Caco-2 (cell line): ENCODE data around the gene VASN. TPM values are rescaled to one million over a fixed set of nuclear protein-coding genes. Genes with fewer than 3 reads are reported as not detected.

Source experiments
- BruUV-seq: library from RNA; stranded (reverse); fragments of 400-500 nt; replicated peaks from 2 replicates; lab custom pipeline; 2021; lab: Mats Ljungman, UMichigan
- CTCF ChIA-PET: fragments of 300-600 bp; sonication (Branson Sonifier 250); formaldehyde crosslinking; loops from one replicate; lab custom pipeline; 2022; ENCODE audit warnings: antibody characterized with exemption; lab: Charles Lee
- POLR2A ChIA-PET: fragments of 300-600 bp; sonication (Branson Sonifier 250); formaldehyde crosslinking; loops from one replicate; lab custom pipeline; 2022; ENCODE audit warnings: antibody characterized with exemption; lab: Charles Lee
- DNase-seq, 2 experiments: peaks; one replicate each; pipeline versions ENCODE4 v3.0.0 to v3.0.0-alpha.2; 2020 to 2022
- H3K27me3 ChIP-seq: replicated peaks from 2 replicates; pipeline ENCODE4 v1.6.0; 2011; ENCODE audit warnings: low read length; ENCODE audit not compliant: control insufficient read depth, insufficient read depth
- H3K36me3 ChIP-seq: 2 replicates; pipeline ENCODE4 v1.5.1; 2011; ENCODE audit warnings: low read length; ENCODE audit not compliant: control insufficient read depth, insufficient read depth
- H3K4me1 ChIP-seq: fragments of 250-450 bp; sonication (Bioruptor Pico); 2 replicates; pipeline ENCODE4 v1.5.1; 2020; ENCODE audit warnings: mild to moderate bottlenecking
- H3K4me3 ChIP-seq: 2 replicates; pipeline ENCODE4 v1.5.1; 2011; ENCODE audit warnings: low read depth, mild to moderate bottlenecking, control low read depth, low read length
- H3K9me3 ChIP-seq: fragments of 250-450 bp; sonication (Bioruptor Pico); 2 replicates; pipeline ENCODE4 v1.5.1; 2020; ENCODE audit warnings: mild to moderate bottlenecking, moderate library complexity
- H3K27ac Mint-ChIP-seq: one replicate; pipeline ENCODE4 v1.8.0; 2022; ENCODE audit warnings: mixed read lengths; ENCODE audit not compliant: unreplicated experiment
- H3K27me3 Mint-ChIP-seq: one replicate; pipeline ENCODE4 v1.8.0; 2022; ENCODE audit warnings: mixed read lengths; ENCODE audit not compliant: insufficient read depth, unreplicated experiment
- H3K36me3 Mint-ChIP-seq: one replicate; pipeline ENCODE4 v1.8.0; 2022; ENCODE audit warnings: mild to moderate bottlenecking, mixed read lengths; ENCODE audit not compliant: insufficient read depth, unreplicated experiment
- H3K4me1 Mint-ChIP-seq: one replicate; pipeline ENCODE4 v1.8.0; 2022; ENCODE audit warnings: low read depth, mixed read lengths; ENCODE audit not compliant: unreplicated experiment
- H3K4me3 Mint-ChIP-seq: one replicate; pipeline ENCODE4 v1.8.0; 2022; ENCODE audit warnings: mild to moderate bottlenecking, moderate library complexity, mixed read lengths; ENCODE audit not compliant: unreplicated experiment
- H3K9me3 Mint-ChIP-seq: one replicate; pipeline ENCODE4 v1.8.0; 2022; ENCODE audit warnings: mixed read lengths; ENCODE audit not compliant: unreplicated experiment
- intact Hi-C: fragments of 100-400 bp; cut with micrococcal nuclease; formaldehyde crosslinking; loops from one replicate; pipeline ENCODE4 v1.10.0; 2022; ENCODE audit not compliant: unreplicated experiment
- total RNA-seq: library from RNA; stranded (reverse); gene quantifications from 2 replicates; pipeline ENCODE4 v1.2.3, GENCODE V29; 2022
- TF ChIP-seq, protein P1 (sequence below), 2 experiments: fragments of 200-600 bp in 1 of 2; IDR thresholded peaks; 1 replicate in 1 of 2; 2 replicates in 1 of 2; pipeline versions ENCODE4 v1.5.1 to v1.8.0; 2011 to 2022; ENCODE audit warnings: antibody characterized with exemption in 1 of 2, control low read depth in 1 of 2, inconsistent platforms in 1 of 2, low read depth in 1 of 2, low read length in 1 of 2, mild to moderate bottlenecking in 1 of 2, moderate library complexity in 1 of 2; ENCODE audit not compliant: insufficient read depth in 1 of 2, severe bottlenecking in 1 of 2, unreplicated experiment in 1 of 2

The VASN gene
- total RNA-seq, 1 experiment from 2014 or later = 2.7 TPM

DNA sequence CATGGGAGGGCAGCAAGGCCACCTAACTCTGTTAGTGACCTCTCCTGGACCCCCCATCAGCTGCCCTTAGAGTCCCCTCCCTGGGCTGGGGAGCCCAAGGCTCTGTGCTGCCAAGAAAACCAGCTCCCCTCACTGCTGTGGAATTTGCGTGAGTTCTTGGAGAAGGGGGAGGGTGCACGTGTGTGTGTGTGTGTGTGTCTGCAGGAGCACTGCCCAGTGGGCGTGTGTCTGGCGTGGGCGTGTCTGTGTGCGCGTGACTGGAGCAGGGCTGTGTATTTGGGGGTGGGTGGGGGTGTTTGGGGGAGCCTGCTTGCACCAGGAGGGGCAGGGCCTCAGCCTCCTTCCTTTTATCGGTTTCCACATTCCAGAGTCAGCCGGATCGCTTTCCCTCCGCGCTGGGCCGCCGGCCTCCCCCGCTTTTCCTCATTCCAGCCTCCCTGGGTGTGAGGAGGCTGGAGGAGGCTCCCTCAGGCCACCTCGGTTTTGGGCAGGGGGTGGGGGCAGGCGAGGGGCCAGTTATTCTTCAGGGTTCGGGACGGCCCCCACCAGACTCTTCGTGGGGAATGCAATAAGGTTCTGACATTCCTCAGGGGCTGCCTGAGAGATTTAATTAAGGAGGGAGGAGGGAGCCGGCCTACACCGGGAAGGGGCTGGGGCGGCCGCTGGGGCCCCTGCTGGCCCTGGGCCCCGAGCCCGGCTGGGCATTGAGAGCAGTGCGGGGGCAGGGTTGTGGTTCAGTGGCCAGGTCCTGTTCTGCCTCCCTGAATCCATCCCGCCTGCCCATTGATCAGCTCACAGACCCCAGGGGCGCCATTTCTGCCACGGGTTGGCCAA lies 2.5 kb downstream of the VASN start:
- Histone ChIP-seq H3K4me1 (peaks cover 37% of the 10 kb centered on the region), H3K4me3 (no peak overlapping the region), H3K36me3 (no peaks in the 10 kb centered on the region; the same call in 1 of the 2 replicates), H3K9me3 (no peaks in the 10 kb centered on the region), H3K27me3 (no peaks in the 10 kb centered on the region)
- Mint-ChIP-seq H3K27ac (no peak overlapping the region), H3K27me3 (no peaks in the 10 kb centered on the region), H3K36me3 (peaks cover 7% of the 10 kb centered on the region), H3K4me1 (no peaks in the 10 kb centered on the region), H3K4me3 (peak overlapping the region; percentile 38), H3K9me3 (no peaks in the 10 kb centered on the region)
- ChIA-PET CTCF (interaction anchor here (1.3 kb wide), 1 partner anchor 23 kb away, joined by 3 read pairs; no protein-coding TSS in a partner anchor), POLR2A (interaction anchor here (0.5 to 0.6 kb wide), 2 partner anchors 189 to 1404 kb away, joined by 3 to 4 read pairs; no protein-coding TSS in a partner anchor)
- TF ChIP-seq, protein P1, sequence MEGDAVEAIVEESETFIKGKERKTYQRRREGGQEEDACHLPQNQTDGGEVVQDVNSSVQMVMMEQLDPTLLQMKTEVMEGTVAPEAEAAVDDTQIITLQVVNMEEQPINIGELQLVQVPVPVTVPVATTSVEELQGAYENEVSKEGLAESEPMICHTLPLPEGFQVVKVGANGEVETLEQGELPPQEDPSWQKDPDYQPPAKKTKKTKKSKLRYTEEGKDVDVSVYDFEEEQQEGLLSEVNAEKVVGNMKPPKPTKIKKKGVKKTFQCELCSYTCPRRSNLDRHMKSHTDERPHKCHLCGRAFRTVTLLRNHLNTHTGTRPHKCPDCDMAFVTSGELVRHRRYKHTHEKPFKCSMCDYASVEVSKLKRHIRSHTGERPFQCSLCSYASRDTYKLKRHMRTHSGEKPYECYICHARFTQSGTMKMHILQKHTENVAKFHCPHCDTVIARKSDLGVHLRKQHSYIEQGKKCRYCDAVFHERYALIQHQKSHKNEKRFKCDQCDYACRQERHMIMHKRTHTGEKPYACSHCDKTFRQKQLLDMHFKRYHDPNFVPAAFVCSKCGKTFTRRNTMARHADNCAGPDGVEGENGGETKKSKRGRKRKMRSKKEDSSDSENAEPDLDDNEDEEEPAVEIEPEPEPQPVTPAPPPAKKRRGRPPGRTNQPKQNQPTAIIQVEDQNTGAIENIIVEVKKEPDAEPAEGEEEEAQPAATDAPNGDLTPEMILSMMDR (IDR thresholded peaks at IDR 0.05; ENCODE audit: insufficient read depth in 1 of 2, low read depth in 1 of 2, low read length in 1 of 2, severe bottlenecking in 1 of 2, unreplicated experiment in 1 of 2) = no peak
- no TSS peak for BruUV-seq
- DNase-seq = peak in 1 of 2 experiments; percentile 28
- intact Hi-C loops = no loop called here

GRCh38 chr16:4375717-4376116 lies 4.1 kb downstream of the VASN start:
- peaks cover 37% of the 10 kb centered on the region for H3K4me1 ChIP-seq
- ChIA-PET POLR2A (no interaction called here), CTCF (interaction anchor here (1.3 kb wide), 1 partner anchor 24 kb away, joined by 3 read pairs; no protein-coding TSS in a partner anchor)
- no peaks in the 10 kb centered on the region; the same call in 1 of the 2 replicates for H3K36me3 ChIP-seq
- H3K4me1 Mint-ChIP-seq = no peaks in the 10 kb centered on the region
- H3K27ac Mint-ChIP-seq = peak overlapping the region; percentile 13
- no peaks in the 10 kb centered on the region for H3K9me3 Mint-ChIP-seq
- TF ChIP-seq, protein P1 (IDR thresholded peaks at IDR 0.05; ENCODE audit: insufficient read depth in 1 of 2, low read depth in 1 of 2, low read length in 1 of 2, severe bottlenecking in 1 of 2, unreplicated experiment in 1 of 2) = no peak
- no peaks in the 10 kb centered on the region for H3K9me3 ChIP-seq
- BruUV-seq = no TSS peak
- H3K4me3 Mint-ChIP-seq = no peak overlapping the region
- no peaks in the 10 kb centered on the region for H3K27me3 ChIP-seq
- intact Hi-C loops = no loop called here
- peaks cover 7% of the 10 kb centered on the region for H3K36me3 Mint-ChIP-seq
- DNase-seq = no peak
- H3K27me3 Mint-ChIP-seq = no peaks in the 10 kb centered on the region
- H3K4me3 ChIP-seq = no peak overlapping the region

DNA sequence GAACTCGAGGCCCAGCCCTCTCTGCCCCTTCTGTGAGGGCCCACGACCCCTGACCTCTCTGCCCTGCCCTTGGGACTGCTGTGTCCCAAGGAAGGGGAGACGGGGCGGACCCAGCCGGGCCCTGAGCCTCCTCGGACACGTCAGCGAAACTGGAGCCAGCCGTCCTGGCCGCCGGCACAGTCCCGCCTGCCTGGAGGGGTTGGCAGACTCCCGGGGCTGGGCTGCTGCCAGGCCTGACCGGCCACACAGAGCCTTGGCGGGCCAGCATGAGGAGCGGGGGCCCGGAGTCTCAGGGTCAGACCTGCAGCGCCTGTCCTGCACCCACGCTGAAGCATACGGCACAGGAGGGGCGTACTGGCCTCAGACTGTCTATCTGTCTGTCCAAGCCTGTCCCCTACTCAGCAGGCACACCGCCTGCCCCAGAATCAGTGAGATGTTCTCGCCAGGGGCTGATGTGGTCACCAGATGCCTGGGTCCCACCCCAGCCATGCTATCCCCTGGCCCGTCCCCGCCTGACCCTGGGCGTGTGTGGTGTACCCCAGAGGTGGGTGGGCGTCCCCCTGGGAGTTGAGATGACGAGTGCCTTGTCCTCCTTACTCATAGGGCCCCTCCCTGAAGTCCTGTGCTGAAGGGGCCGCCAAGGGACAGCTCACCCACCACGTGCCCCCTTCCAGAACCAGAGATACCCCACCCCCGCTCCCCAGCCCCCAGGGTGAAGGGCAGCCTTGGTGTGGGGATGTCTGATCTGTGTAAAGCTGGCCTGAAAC lies 4.7 kb downstream of the VASN start:
- H3K4me1 ChIP-seq = peaks cover 37% of the 10 kb centered on the region
- no peaks in the 10 kb centered on the region for H3K27me3 ChIP-seq
- H3K4me3 ChIP-seq = no peak overlapping the region
- Mint-ChIP-seq H3K4me3 (no peak overlapping the region), H3K9me3 (no peaks in the 10 kb centered on the region), H3K4me1 (no peaks in the 10 kb centered on the region), H3K36me3 (peaks cover 7% of the 10 kb centered on the region), H3K27ac (no peak overlapping the region), H3K27me3 (no peaks in the 10 kb centered on the region)
- H3K36me3 ChIP-seq = no peaks in the 10 kb centered on the region; the same call in 1 of the 2 replicates
- no peaks in the 10 kb centered on the region for H3K9me3 ChIP-seq
- DNase-seq = no peak
- POLR2A ChIA-PET = no interaction called here
- BruUV-seq = no TSS peak
- intact Hi-C loops = no loop called here
- CTCF ChIA-PET = no interaction called here
- TF ChIP-seq, protein P1 (IDR thresholded peaks at IDR 0.05; ENCODE audit: insufficient read depth in 1 of 2, low read depth in 1 of 2, low read length in 1 of 2, severe bottlenecking in 1 of 2, unreplicated experiment in 1 of 2) = no peak
